CD4-positive, alpha-beta memory T cell (primary cell): ENCODE data around the gene LRRC28. TPM values are rescaled to one million over a fixed set of nuclear protein-coding genes. Genes with fewer than 3 reads are reported as not detected.

Source experiments
- CTCF ChIA-PET: fragments of 350-600 bp; sonication (Branson Sonifier 250); formaldehyde crosslinking; loops from one replicate; lab custom pipeline; 2021; ENCODE audit warnings: inconsistent platforms; ENCODE audit not compliant: partially characterized antibody; lab: Charles Lee
- POLR2A ChIA-PET: fragments of 350-600 bp; sonication (Branson Sonifier 250); formaldehyde crosslinking; loops from one replicate; lab custom pipeline; 2021; ENCODE audit not compliant: partially characterized antibody; lab: Charles Lee
- DNase-seq, 5 donors: peaks; one replicate each; pipeline versions ENCODE4 v3.0.0 to v3.0.0-alpha.2; 2020 to 2022; ENCODE audit warnings: mixed read lengths in 1 of 5
- H3K27ac ChIP-seq: one replicate; pipeline ENCODE4 v1.7.0; 2013; ENCODE audit warnings: low read depth, low read length
- H3K27me3 ChIP-seq: 2 replicates; pipeline ENCODE4 v1.7.0; 2013; ENCODE audit warnings: mild to moderate bottlenecking, low read length, moderate library complexity; ENCODE audit not compliant: insufficient read depth
- H3K36me3 ChIP-seq: 2 replicates; pipeline ENCODE4 v1.7.0; 2013; ENCODE audit warnings: mild to moderate bottlenecking, low read length, moderate library complexity; ENCODE audit not compliant: insufficient read depth
- H3K4me1 ChIP-seq: 2 replicates; pipeline ENCODE4 v1.7.0; 2013; ENCODE audit warnings: mild to moderate bottlenecking, low read length, moderate library complexity; ENCODE audit not compliant: insufficient read depth
- H3K4me3 ChIP-seq, 2 donors: one replicate each; pipeline ENCODE4 v1.7.0; 2013; ENCODE audit warnings: low read length in 2 of 2, mild to moderate bottlenecking in 1 of 2
- H3K9me3 ChIP-seq, 2 donors: one replicate each; pipeline ENCODE4 v1.7.0; 2013; ENCODE audit warnings: low read length in 2 of 2, control low read depth in 1 of 2; ENCODE audit not compliant: control insufficient read depth in 1 of 2
- H3K27ac Mint-ChIP-seq, 7 donors: one replicate each; pipeline ENCODE4 v1.8.0; 2020 to 2021; ENCODE audit warnings: mixed read lengths in 7 of 7, mild to moderate bottlenecking in 6 of 7, inconsistent platforms in 3 of 7, moderate library complexity in 3 of 7
- H3K27me3 Mint-ChIP-seq, 2 donors: one replicate each; pipeline ENCODE4 v1.8.0; 2020 to 2021; ENCODE audit warnings: mixed read lengths in 2 of 2
- H3K36me3 Mint-ChIP-seq, 2 donors: one replicate each; pipeline ENCODE4 v1.8.0; 2020 to 2021; ENCODE audit warnings: mixed read lengths in 2 of 2, inconsistent platforms in 1 of 2, mild to moderate bottlenecking in 1 of 2
- H3K4me1 Mint-ChIP-seq, 4 donors: one replicate each; pipeline ENCODE4 v1.8.0; 2020 to 2021; ENCODE audit warnings: mixed read lengths in 4 of 4, mild to moderate bottlenecking in 1 of 4
- H3K4me3 Mint-ChIP-seq, 8 donors: one replicate each; pipeline ENCODE4 v1.8.0; 2020 to 2021; ENCODE audit warnings: mixed read lengths in 8 of 8, mild to moderate bottlenecking in 7 of 8, moderate library complexity in 6 of 8, inconsistent platforms in 3 of 8
- H3K9me3 Mint-ChIP-seq, 8 donors: one replicate each; pipeline ENCODE4 v1.8.0; 2020 to 2021; ENCODE audit warnings: mixed read lengths in 8 of 8, mild to moderate bottlenecking in 5 of 8, inconsistent platforms in 3 of 8, moderate library complexity in 1 of 8
- intact Hi-C: fragments of 100-400 bp; cut with micrococcal nuclease; formaldehyde crosslinking; loops from one replicate; pipeline ENCODE4 v1.15.1; 2023
- polyA plus RNA-seq, 2 donors: library from polyadenylated mRNA; unstranded; fragments of 300-500 nt; fragmentation: Illumina TruSeq; gene quantifications; one replicate each; pipeline ENCODE4 v1.2.3, GENCODE V29; 2021
- total RNA-seq, 2 experiments: library from RNA; stranded (reverse); gene quantifications; one replicate each; pipeline ENCODE4 v1.2.3, GENCODE V29; 2021

Gene LRRC28
- total and polyA plus RNA-seq, 4 experiments from 2014 or later = 16.4 to 27.1 (median 19.2) TPM

GRCh38 chr15:99212406-99212805 lies 38.9 kb upstream of the LRRC28 start:
- peak overlapping the region in 1 of 7 donors; percentile 44 for H3K27ac Mint-ChIP-seq
- no peaks in the 10 kb centered on the region for H3K9me3 Mint-ChIP-seq
- Histone ChIP-seq H3K4me1 (no peaks in the 10 kb centered on the region), H3K27me3 (no peaks in the 10 kb centered on the region), H3K4me3 (no peak overlapping the region), H3K36me3 (no peaks in the 10 kb centered on the region), H3K9me3 (no peaks in the 10 kb centered on the region), H3K27ac (no peak overlapping the region)
- H3K36me3 Mint-ChIP-seq = no peaks in the 10 kb centered on the region
- intact Hi-C loops = loop anchor here (5.0 kb wide), 1 partner anchor 900 kb away; no protein-coding TSS in a partner anchor
- no peak for DNase-seq
- H3K27me3 Mint-ChIP-seq = peaks cover 4% of the 10 kb centered on the region in 2 donors
- H3K4me3 Mint-ChIP-seq = no peak overlapping the region
- no peaks in the 10 kb centered on the region for H3K4me1 Mint-ChIP-seq
- ChIA-PET CTCF (interaction anchor here (0.9 to 3.3 kb wide), 6 partner anchors 9 to 451 kb away, joined by 3 to 27 read pairs (median 5); partner anchors contain the start of gene SYNM), POLR2A (interaction anchor here (1.0 kb wide), 1 partner anchor 107 kb away, joined by 3 read pairs; the partner anchor contains the start of gene SYNM)

- DNase-seq = peak; percentile 22 to 61 (median 37)
Measured at GRCh38 chr15:99213187-99213811, 38.0 kb upstream of the LRRC28 start.

GRCh38 chr15:99224372-99225214 lies 26.7 kb upstream of the LRRC28 start:
- no peak for DNase-seq
- no peaks in the 10 kb centered on the region for H3K36me3 ChIP-seq
- H3K27ac ChIP-seq = no peak overlapping the region
- peaks cover 3% of the 10 kb centered on the region for H3K27me3 ChIP-seq
- H3K4me3 Mint-ChIP-seq = no peak overlapping the region
- H3K4me1 Mint-ChIP-seq = no peaks in the 10 kb centered on the region
- no peaks in the 10 kb centered on the region for H3K36me3 Mint-ChIP-seq
- no peaks in the 10 kb centered on the region for H3K9me3 ChIP-seq
- intact Hi-C loops = no loop called here
- POLR2A ChIA-PET = no interaction called here
- H3K27me3 Mint-ChIP-seq = peaks cover 3% of the 10 kb centered on the region in 2 donors
- H3K27ac Mint-ChIP-seq = no peak overlapping the region
- H3K9me3 Mint-ChIP-seq = peaks cover 0 to 2% (median 0%) of the 10 kb centered on the region in 8 donors
- CTCF ChIA-PET = interaction anchor here (0.6 to 2.4 kb wide), 3 partner anchors 11 to 480 kb away, joined by 3 to 15 read pairs (median 3); no protein-coding TSS in a partner anchor
- H3K4me3 ChIP-seq = no peak overlapping the region
- H3K4me1 ChIP-seq = no peaks in the 10 kb centered on the region

More at GRCh38 chr15:99213187-99213811, 38.0 kb upstream of the LRRC28 start:
- ChIA-PET CTCF (interaction anchor here (0.9 to 3.3 kb wide), 12 partner anchors 9 to 544 kb away, joined by 3 to 27 read pairs (median 4); partner anchors contain the start of gene SYNM), POLR2A (interaction anchor here (1.0 kb wide), 1 partner anchor 108 kb away, joined by 3 read pairs; the partner anchor contains the start of gene SYNM)
- Mint-ChIP-seq H3K4me1 (no peaks in the 10 kb centered on the region), H3K27me3 (peaks cover 4 to 10% of the 10 kb centered on the region in 2 donors), H3K27ac (no peak overlapping the region), H3K9me3 (no peaks in the 10 kb centered on the region), H3K4me3 (no peak overlapping the region), H3K36me3 (no peaks in the 10 kb centered on the region)
- no peaks in the 10 kb centered on the region for H3K27me3 ChIP-seq
- intact Hi-C loops = loop anchor here (1.0 to 5.0 kb wide), 3 partner anchors 109 to 901 kb away; no protein-coding TSS in a partner anchor
- no peaks in the 10 kb centered on the region for H3K4me1 ChIP-seq
- no peaks in the 10 kb centered on the region for H3K36me3 ChIP-seq
- H3K9me3 ChIP-seq = no peaks in the 10 kb centered on the region
- no peak overlapping the region for H3K4me3 ChIP-seq
- no peak overlapping the region for H3K27ac ChIP-seq

- ChIA-PET POLR2A (no interaction called here), CTCF (interaction anchor here (1.5 kb wide), 1 partner anchor 11 kb away, joined by 3 read pairs; no protein-coding TSS in a partner anchor)
- H3K4me1 ChIP-seq = no peaks in the 10 kb centered on the region
- H3K27ac Mint-ChIP-seq = peak overlapping the region in 2 of 7 donors; percentile 18 to 54
- H3K4me3 ChIP-seq = no peak overlapping the region
- peaks cover 0 to 2% (median 0%) of the 10 kb centered on the region in 8 donors for H3K9me3 Mint-ChIP-seq
- H3K36me3 Mint-ChIP-seq = no peaks in the 10 kb centered on the region
- intact Hi-C loops = no loop called here
- no peaks in the 10 kb centered on the region for H3K36me3 ChIP-seq
- no peaks in the 10 kb centered on the region for H3K4me1 Mint-ChIP-seq
- H3K27ac ChIP-seq = no peak overlapping the region
- H3K4me3 Mint-ChIP-seq = no peak overlapping the region
- H3K27me3 Mint-ChIP-seq = peaks cover 4 to 5% of the 10 kb centered on the region in 2 donors
- no peak for DNase-seq
- H3K9me3 ChIP-seq = no peaks in the 10 kb centered on the region
- H3K27me3 ChIP-seq = peaks cover 3% of the 10 kb centered on the region
Measured at GRCh38 chr15:99226802-99227201, 24.5 kb upstream of the LRRC28 start.

- DNase-seq = no peak
- intact Hi-C loops = no loop called here
- H3K9me3 Mint-ChIP-seq = peaks cover 0 to 2% (median 0%) of the 10 kb centered on the region in 8 donors
- no peak overlapping the region for H3K27ac Mint-ChIP-seq
- Histone ChIP-seq H3K4me3 (no peak overlapping the region), H3K27ac (no peak overlapping the region), H3K36me3 (no peaks in the 10 kb centered on the region), H3K9me3 (no peaks in the 10 kb centered on the region), H3K27me3 (peaks cover 3% of the 10 kb centered on the region), H3K4me1 (no peaks in the 10 kb centered on the region)
- H3K36me3 Mint-ChIP-seq = no peaks in the 10 kb centered on the region
- H3K4me3 Mint-ChIP-seq = no peak overlapping the region
- H3K27me3 Mint-ChIP-seq = peaks cover 5 to 6% of the 10 kb centered on the region in 2 donors
- POLR2A ChIA-PET = no interaction called here
- CTCF ChIA-PET = interaction anchor here (1.9 kb wide), 1 partner anchor 15 kb away, joined by 4 read pairs; no protein-coding TSS in a partner anchor
- H3K4me1 Mint-ChIP-seq = no peaks in the 10 kb centered on the region
Measured at GRCh38 chr15:99228120-99228770, 23.0 kb upstream of the LRRC28 start.

GRCh38 chr15:99230867-99231266 lies 20.4 kb upstream of the LRRC28 start:
- CTCF ChIA-PET = no interaction called here

More at GRCh38 chr15:99230867-99231266, 20.4 kb upstream of the LRRC28 start:
- Mint-ChIP-seq H3K9me3 (no peaks in the 10 kb centered on the region), H3K27ac (no peak overlapping the region), H3K4me3 (no peak overlapping the region), H3K4me1 (no peaks in the 10 kb centered on the region), H3K27me3 (peaks cover 6 to 8% of the 10 kb centered on the region in 2 donors), H3K36me3 (no peaks in the 10 kb centered on the region)
- Histone ChIP-seq H3K9me3 (no peaks in the 10 kb centered on the region), H3K27ac (no peak overlapping the region), H3K4me3 (no peak overlapping the region), H3K27me3 (peaks cover 3% of the 10 kb centered on the region), H3K4me1 (no peaks in the 10 kb centered on the region), H3K36me3 (no peaks in the 10 kb centered on the region)
- intact Hi-C loops = no loop called here
- POLR2A ChIA-PET = no interaction called here
- DNase-seq = no peak
